ENCODE measurements around the gene RELN. TPM values are rescaled to one million over a fixed set of nuclear protein-coding genes. Genes with fewer than 3 reads are reported as not detected.

Gene RELN
- total RNA-seq, 2 donors from 2014 or later, result 2.6 to 3.0 TPM

- intact Hi-C loops (cut with DNase I), result no loop called here
- 60% methylated on average over 2 of the region's 2 CpGs for WGBS
- DNase-seq (ENCODE audit: low spot score), result no peak
Observed at GRCh38 chr7:103685646-103686045, 303.8 kb downstream of the RELN start.

GRCh38 chr7:103683348-103683747 is 306.1 kb downstream of the RELN start:
- intact Hi-C loops (cut with DNase I), result no loop called here
- no peak for DNase-seq (ENCODE audit: low spot score)
- WGBS, result 92% methylated on average over 2 of the region's 2 CpGs
- no peaks in the 10 kb centered on the region for H3K9me3 ChIP-seq
- H3K27me3 ChIP-seq (replicated peaks; ENCODE audit: insufficient read depth), result no peaks in the 10 kb centered on the region
- TF ChIP-seq POLR2A (IDR thresholded peaks at IDR 0.05) (no peak), CTCF (IDR thresholded peaks at IDR 0.05) (no peak), POLR2AphosphoS5 (IDR thresholded peaks at IDR 0.05) (no peak)
- no peaks in the 10 kb centered on the region for H3K36me3 ChIP-seq
- no peak overlapping the region for H3K4me3 ChIP-seq
- no peak overlapping the region for H3K27ac ChIP-seq
- H3K4me1 ChIP-seq (replicated peaks), result no peaks in the 10 kb centered on the region

More at GRCh38 chr7:103685646-103686045, 303.8 kb downstream of the RELN start:
- TF ChIP-seq CTCF (IDR thresholded peaks at IDR 0.05), result no peak
- TF ChIP-seq POLR2A (IDR thresholded peaks at IDR 0.05), result no peak
- no peak for TF ChIP-seq POLR2AphosphoS5 (IDR thresholded peaks at IDR 0.05)
- Histone ChIP-seq H3K4me1 (replicated peaks) (no peaks in the 10 kb centered on the region), H3K9me3 (no peaks in the 10 kb centered on the region), H3K27me3 (replicated peaks; ENCODE audit: insufficient read depth) (no peaks in the 10 kb centered on the region), H3K4me3 (no peak overlapping the region), H3K36me3 (no peaks in the 10 kb centered on the region), H3K27ac (no peak overlapping the region)

GRCh38 chr7:103680161-103681144 is 309.0 kb downstream of the RELN start:
- no peaks in the 10 kb centered on the region for H3K36me3 ChIP-seq
- no peak overlapping the region for H3K4me3 ChIP-seq
- DNase-seq (ENCODE audit: low spot score), result no peak
- H3K27ac ChIP-seq, result no peak overlapping the region
- H3K4me1 ChIP-seq (replicated peaks), result no peaks in the 10 kb centered on the region
- TF ChIP-seq POLR2AphosphoS5 (IDR thresholded peaks at IDR 0.05) (no peak), CTCF (IDR thresholded peaks at IDR 0.05) (no peak), POLR2A (IDR thresholded peaks at IDR 0.05) (no peak)
- no peaks in the 10 kb centered on the region for H3K27me3 ChIP-seq (replicated peaks; ENCODE audit: insufficient read depth)
- intact Hi-C loops (cut with DNase I), result no loop called here
- H3K9me3 ChIP-seq, result no peaks in the 10 kb centered on the region
- WGBS, result 61% methylated on average over 6 of the region's 6 CpGs

DNA sequence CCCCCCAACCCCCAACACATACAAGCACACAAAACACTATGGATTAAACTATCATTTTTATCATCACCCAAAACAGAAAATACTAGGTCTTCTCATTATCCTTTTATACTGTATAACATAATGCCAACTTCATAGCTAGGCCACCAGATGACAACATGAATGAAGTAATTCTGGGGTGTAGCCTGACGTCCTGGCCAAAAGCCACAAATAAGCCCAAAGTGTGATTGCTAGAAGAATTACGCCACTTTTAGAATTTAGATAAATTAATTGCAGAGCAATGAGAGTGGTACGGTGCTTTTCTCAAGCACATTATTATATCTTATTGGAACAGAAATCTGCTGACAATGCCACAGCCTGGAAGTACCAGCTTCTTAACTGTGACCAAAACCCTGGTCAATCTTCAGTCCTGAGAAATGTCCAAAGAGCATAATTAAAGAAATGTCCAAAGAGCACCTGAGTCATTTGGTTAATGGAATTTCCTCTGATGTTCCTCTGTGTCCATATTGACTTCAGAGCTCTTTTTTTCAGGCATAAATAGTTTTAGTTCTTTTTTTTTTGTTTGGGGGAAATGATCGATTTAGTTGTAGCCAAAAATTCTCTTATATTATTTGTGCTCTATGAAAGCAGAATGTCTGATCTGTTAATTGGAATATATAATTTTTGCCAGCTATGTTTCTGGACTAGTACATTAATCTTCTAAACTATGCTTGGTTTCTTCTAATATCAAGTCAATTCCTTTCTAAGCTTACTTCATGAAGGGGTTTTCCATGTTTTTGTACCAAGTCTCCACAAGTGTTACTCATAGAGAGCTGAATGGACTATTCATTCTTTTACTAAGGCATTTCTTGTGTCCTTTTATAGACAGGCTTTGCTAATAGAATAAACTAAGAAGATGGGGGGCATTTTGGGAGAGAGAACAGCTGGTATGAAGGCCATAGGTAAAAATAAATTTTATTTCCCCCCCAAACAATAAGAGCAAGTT is 310.0 kb downstream of the RELN start:
- Histone ChIP-seq H3K4me3 (no peak overlapping the region), H3K27me3 (replicated peaks; ENCODE audit: insufficient read depth) (no peaks in the 10 kb centered on the region), H3K9me3 (no peaks in the 10 kb centered on the region), H3K27ac (no peak overlapping the region), H3K36me3 (no peaks in the 10 kb centered on the region), H3K4me1 (replicated peaks) (no peaks in the 10 kb centered on the region)
- intact Hi-C loops (cut with DNase I), result no loop called here
- 85% methylated on average over 4 of the region's 4 CpGs for WGBS
- DNase-seq (ENCODE audit: low spot score), result no peak
- TF ChIP-seq POLR2A (IDR thresholded peaks at IDR 0.05) (no peak), CTCF (IDR thresholded peaks at IDR 0.05) (no peak), POLR2AphosphoS5 (IDR thresholded peaks at IDR 0.05) (no peak)
